Measurements from ENCODE around the gene TSACC.
A peak's percentile ranks its signal among the peaks of the same experiment; 100 is the strongest.
"Not testable (repeated sequence)": the region's sequence is repeated elsewhere in the genome, so short reads cannot be mapped to it uniquely, and the experiment has no call there.

The TSACC gene

GRCh38 chr1:156347331-156347730 lies 9.0 kb downstream of the TSACC start:
- H3K4me3 ChIP-seq (ENCODE audit: low read depth in 1 of 2, low read length in 1 of 2): no peak overlapping the region
- no peak overlapping the region for H3K27ac ChIP-seq
- peaks cover 46% of the 10 kb centered on the region for H3K27me3 ChIP-seq
- no peaks in the 10 kb centered on the region for H3K9me3 ChIP-seq
- TF ChIP-seq CTCF (IDR thresholded peaks at IDR 0.05): no peak
- H3K4me1 ChIP-seq (ENCODE audit: control insufficient read depth in 1 of 2, insufficient read depth in 1 of 2, low read depth in 1 of 2, low read length in 1 of 2): no peaks in the 10 kb centered on the region
- no peaks in the 10 kb centered on the region for H3K36me3 ChIP-seq

GRCh38 chr1:156352481-156352880 lies 14.2 kb downstream of the TSACC start:
- peaks cover 58% of the 10 kb centered on the region for H3K27me3 ChIP-seq
- not testable (repeated sequence) for H3K4me3 ChIP-seq (ENCODE audit: low read depth in 1 of 2, low read length in 1 of 2); H3K27ac ChIP-seq; H3K9me3 ChIP-seq; H3K4me1 ChIP-seq (ENCODE audit: control insufficient read depth in 1 of 2, insufficient read depth in 1 of 2, low read depth in 1 of 2, low read length in 1 of 2); H3K36me3 ChIP-seq

DNA sequence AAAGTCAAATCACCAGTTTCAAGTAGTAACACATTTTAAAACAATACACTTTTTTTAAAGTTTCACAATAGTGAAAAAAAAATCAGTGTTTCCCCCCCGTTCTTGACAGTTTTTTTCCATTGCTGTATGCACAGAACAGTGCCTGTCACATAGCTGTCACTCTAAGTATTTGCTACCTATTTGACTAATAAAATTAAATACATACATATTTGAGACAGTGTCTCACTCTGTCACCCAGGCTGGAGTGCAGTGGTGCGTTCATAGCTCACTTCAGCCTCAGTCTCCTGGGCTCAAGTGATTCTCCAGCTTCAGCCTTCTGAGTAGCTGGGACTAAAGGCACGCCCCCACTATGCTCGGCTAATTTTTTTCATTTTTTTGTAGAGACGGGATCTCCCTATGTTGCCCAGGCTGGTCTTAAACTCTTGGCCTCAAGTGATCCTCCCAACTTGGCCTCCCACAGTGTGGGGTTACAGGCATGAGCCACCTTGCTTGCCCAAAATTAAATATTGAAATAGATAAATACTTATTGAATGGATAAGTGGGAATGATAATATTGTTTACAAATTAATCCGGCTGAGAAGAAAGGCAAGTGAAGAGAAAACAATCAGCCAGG lies 18.0 kb downstream of the TSACC start:
- Histone ChIP-seq H3K9me3 (no peaks in the 10 kb centered on the region), H3K4me3 (ENCODE audit: low read depth in 1 of 2, low read length in 1 of 2) (no peak overlapping the region), H3K36me3 (no peaks in the 10 kb centered on the region), H3K4me1 (ENCODE audit: control insufficient read depth in 1 of 2, insufficient read depth in 1 of 2, low read depth in 1 of 2, low read length in 1 of 2) (peaks cover 0 to 6% of the 10 kb centered on the region in 2 experiments), H3K27ac (no peak overlapping the region), H3K27me3 (peaks cover 73% of the 10 kb centered on the region)
- TF ChIP-seq CTCF (IDR thresholded peaks at IDR 0.05): no peak

DNA sequence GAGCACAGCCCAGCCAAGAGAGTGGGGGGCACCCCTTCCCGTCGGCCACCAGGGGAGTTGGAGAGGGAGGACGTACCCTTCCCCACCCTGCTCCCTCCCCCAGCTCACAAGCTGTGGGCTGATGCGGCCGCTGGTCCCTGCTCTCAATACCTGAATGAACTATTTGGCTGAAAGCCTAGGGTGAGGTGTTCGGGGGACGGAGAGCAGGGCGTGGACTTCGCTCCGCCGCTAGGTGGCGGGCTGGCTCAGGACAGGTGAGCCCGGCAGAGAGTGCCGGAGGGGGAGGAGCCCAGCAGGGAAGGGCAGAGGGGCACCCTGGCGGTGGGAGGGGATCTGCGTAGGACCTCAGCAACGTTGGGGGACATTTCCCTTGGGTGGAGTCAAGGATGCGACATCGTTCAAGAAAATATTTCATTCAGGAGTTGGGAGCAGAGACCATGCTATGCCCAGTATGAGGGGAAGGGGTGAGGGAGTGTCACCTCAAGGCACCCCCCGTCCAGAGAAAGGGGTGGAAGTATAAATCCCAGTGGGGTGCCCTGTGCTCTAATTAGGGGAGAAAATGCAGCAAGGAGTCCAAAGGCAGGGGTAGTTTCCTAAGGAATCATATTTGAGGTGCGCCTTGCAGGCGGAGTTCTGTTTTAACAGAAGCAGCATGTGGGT lies 18.7 kb downstream of the TSACC start:
- H3K27ac ChIP-seq: no peak overlapping the region
- H3K27me3 ChIP-seq: peaks cover 67% of the 10 kb centered on the region
- no peak overlapping the region for H3K4me3 ChIP-seq (ENCODE audit: low read depth in 1 of 2, low read length in 1 of 2)
- peak; percentile 64 for TF ChIP-seq CTCF (IDR thresholded peaks at IDR 0.05)
- no peaks in the 10 kb centered on the region for H3K36me3 ChIP-seq
- H3K9me3 ChIP-seq: no peaks in the 10 kb centered on the region
- peaks cover 0 to 6% of the 10 kb centered on the region in 2 experiments for H3K4me1 ChIP-seq (ENCODE audit: control insufficient read depth in 1 of 2, insufficient read depth in 1 of 2, low read depth in 1 of 2, low read length in 1 of 2)

DNA sequence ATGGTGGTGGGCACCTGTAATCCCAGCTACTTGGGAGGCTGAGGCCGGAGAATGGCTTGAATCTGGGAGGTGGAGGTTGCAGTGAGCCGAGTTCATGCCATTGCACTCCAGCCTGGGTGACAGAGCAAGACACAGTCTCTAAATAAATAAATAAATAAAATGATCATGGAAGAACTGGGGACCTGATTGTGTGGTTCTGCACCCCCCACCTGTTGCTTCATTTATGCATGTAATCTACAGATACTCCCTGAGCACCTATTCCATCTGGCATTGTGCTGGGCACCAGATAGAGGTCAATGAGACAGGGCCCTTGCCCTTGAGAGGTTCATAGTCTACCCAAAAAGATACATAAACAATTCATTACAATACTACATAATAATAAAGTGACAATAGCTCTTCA lies 19.7 kb downstream of the TSACC start:
- H3K27ac ChIP-seq: no peak overlapping the region
- H3K4me1 ChIP-seq (ENCODE audit: control insufficient read depth in 1 of 2, insufficient read depth in 1 of 2, low read depth in 1 of 2, low read length in 1 of 2): peaks cover 0 to 6% of the 10 kb centered on the region in 2 experiments
- no peak overlapping the region for H3K4me3 ChIP-seq (ENCODE audit: low read depth in 1 of 2, low read length in 1 of 2)
- no peaks in the 10 kb centered on the region for H3K9me3 ChIP-seq
- no peak for TF ChIP-seq CTCF (IDR thresholded peaks at IDR 0.05)
- peaks cover 71% of the 10 kb centered on the region for H3K27me3 ChIP-seq
- no peaks in the 10 kb centered on the region for H3K36me3 ChIP-seq

DNA sequence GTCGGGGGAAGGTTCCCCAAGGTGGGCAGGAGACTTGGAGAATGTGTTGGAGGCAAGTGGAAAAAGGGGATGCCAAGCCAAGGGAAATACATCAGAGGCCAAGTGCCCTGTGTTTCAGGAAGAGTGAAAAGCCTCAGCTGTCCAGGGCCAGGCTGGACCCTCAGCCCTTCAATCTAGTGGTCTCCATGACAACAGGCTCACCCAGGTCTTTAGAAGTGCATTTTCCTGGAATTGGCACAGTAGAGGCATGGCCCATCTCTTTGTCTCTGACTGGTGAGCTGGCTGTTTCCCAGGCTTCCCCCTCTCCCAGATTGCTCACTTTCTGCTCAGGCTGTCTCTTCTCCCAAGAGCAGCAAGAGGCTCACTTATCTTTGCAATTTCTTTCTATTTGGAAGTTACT lies 20.3 kb downstream of the TSACC start:
- no peak for TF ChIP-seq CTCF (IDR thresholded peaks at IDR 0.05)
- H3K36me3 ChIP-seq: no peaks in the 10 kb centered on the region
- no peaks in the 10 kb centered on the region for H3K9me3 ChIP-seq
- no peak overlapping the region for H3K4me3 ChIP-seq (ENCODE audit: low read depth in 1 of 2, low read length in 1 of 2)
- H3K27ac ChIP-seq: no peak overlapping the region
- H3K4me1 ChIP-seq (ENCODE audit: control insufficient read depth in 1 of 2, insufficient read depth in 1 of 2, low read depth in 1 of 2, low read length in 1 of 2): peaks cover 0 to 6% of the 10 kb centered on the region in 2 experiments
- peaks cover 74% of the 10 kb centered on the region for H3K27me3 ChIP-seq
